GM18951 (cell line): Measurements from ENCODE around the gene SMIM35.

ENCODE experiments used
- POLR2A ChIP-seq: IDR thresholded peaks from 4 replicates; pipeline ENCODE4 v1.6.1; 2011; ENCODE audit warnings: mild to moderate bottlenecking; ENCODE audit not compliant: insufficient read length, insufficient read depth; ENCODE audit errors: extremely low read depth
- in situ Hi-C: fragments of 300-500 bp; cut with MboI; formaldehyde crosslinking; loops from one replicate; pipeline ENCODE4 v1.12.0; 2022; ENCODE audit warnings: low sequenced_read_pairs, mixed read lengths, inconsistent platforms; ENCODE audit not compliant: unreplicated experiment

SMIM35 gene

GRCh38 chr11:118100691-118101232, 14.0 kb upstream of the SMIM35 start:
- in situ Hi-C loops, result no loop called here

GRCh38 chr11:118099838-118100556, 13.2 kb upstream of the SMIM35 start:
- TF ChIP-seq POLR2A, result no peak
- in situ Hi-C loops, result no loop called here

More at GRCh38 chr11:118100691-118101232, 14.0 kb upstream of the SMIM35 start:
- TF ChIP-seq POLR2A, result no peak

GRCh38 chr11:118098996-118099837, 12.5 kb upstream of the SMIM35 start:
- TF ChIP-seq POLR2A, result no peak
- in situ Hi-C loops, result no loop called here

GRCh38 chr11:118095967-118096367, 9.2 kb upstream of the SMIM35 start:
- TF ChIP-seq POLR2A, result no peak
- in situ Hi-C loops, result no loop called here

- in situ Hi-C loops, result no loop called here
- TF ChIP-seq POLR2A, result no peak
Measured at GRCh38 chr11:118095493-118095892, 8.7 kb upstream of the SMIM35 start.

- in situ Hi-C loops, result no loop called here
- no peak for TF ChIP-seq POLR2A
Measured at GRCh38 chr11:118092907-118093571, 6.3 kb upstream of the SMIM35 start.

- TF ChIP-seq POLR2A, result no peak
- in situ Hi-C loops, result no loop called here
Measured at GRCh38 chr11:118091690-118092089, 4.9 kb upstream of the SMIM35 start.

GRCh38 chr11:118090545-118091162, 3.9 kb upstream of the SMIM35 start:
- in situ Hi-C loops, result no loop called here

GRCh38 chr11:118088531-118088930, 1.8 kb upstream of the SMIM35 start:
- TF ChIP-seq POLR2A, result no peak
- in situ Hi-C loops, result no loop called here

More at GRCh38 chr11:118090545-118091162, 3.9 kb upstream of the SMIM35 start:
- TF ChIP-seq POLR2A, result no peak

GRCh38 chr11:118087931-118088330, 1.2 kb upstream of the SMIM35 start:
- no peak for TF ChIP-seq POLR2A
- in situ Hi-C loops, result no loop called here

GRCh38 chr11:118084656-118085055, 2.1 kb downstream of the SMIM35 start:
- TF ChIP-seq POLR2A, result no peak
- in situ Hi-C loops, result no loop called here

GRCh38 chr11:118084247-118084646, 2.5 kb downstream of the SMIM35 start:
- no peak for TF ChIP-seq POLR2A
- in situ Hi-C loops, result no loop called here

GRCh38 chr11:118082880-118083552, 3.7 kb downstream of the SMIM35 start:
- in situ Hi-C loops, result no loop called here
- TF ChIP-seq POLR2A, result no peak
